ENCODE measurements around the gene IRF9. TPM values are rescaled to one million over a fixed set of nuclear protein-coding genes. Genes with fewer than 3 reads are reported as not detected.

The IRF9 gene
- total RNA-seq, 1 experiment from 2014 or later = 27.6 TPM

- Histone ChIP-seq H2BK15ac (ENCODE audit: low read depth, low read length) (no peak overlapping the region), H4K20me1 (ENCODE audit: control insufficient read depth, insufficient read depth, insufficient read length) (no peaks in the 10 kb centered on the region), H3K56ac (ENCODE audit: insufficient read length, low read depth, low read length) (no peak overlapping the region), H2AFZ (ENCODE audit: low read length) (no peak overlapping the region), H2BK12ac (ENCODE audit: insufficient read length, low read depth, low read length) (no peak overlapping the region), H3T11ph (ENCODE audit: low read length) (no peak overlapping the region), H2BK5ac (ENCODE audit: insufficient read length, low read length) (no peak overlapping the region), H3K27ac (ENCODE audit: insufficient read length, low read depth, low read length) (no peak overlapping the region), H3K79me1 (ENCODE audit: insufficient read depth, low read depth, low read length, poor library complexity, severe bottlenecking) (no peaks in the 10 kb centered on the region), H3K27me3 (ENCODE audit: insufficient read depth, low read length) (no peaks in the 10 kb centered on the region), H3K9ac (ENCODE audit: extremely low read depth, insufficient read length, low read length) (no peak overlapping the region), H3K4ac (ENCODE audit: low read depth, low read length) (no peak overlapping the region), H3K4me2 (ENCODE audit: insufficient read depth, insufficient read length, low read length) (peak overlapping the region; percentile 79), H2AK5ac (ENCODE audit: insufficient read length, low read length) (no peak overlapping the region), H3K23ac (ENCODE audit: insufficient read length, low read depth, low read length) (no peak overlapping the region), H3K14ac (ENCODE audit: insufficient read depth, low read length) (no peak overlapping the region), H3K79me2 (ENCODE audit: insufficient read depth, low read length) (no peaks in the 10 kb centered on the region), H3K18ac (ENCODE audit: insufficient read length, low read depth, low read length) (no peak overlapping the region), H3K9me3 (ENCODE audit: control insufficient read depth, low read depth, low read length) (no peaks in the 10 kb centered on the region), H4K8ac (replicated peaks; ENCODE audit: insufficient read length, low read depth, low read length) (no peak overlapping the region), H3K23me2 (ENCODE audit: insufficient read length, low read depth, low read length, poor library complexity, severe bottlenecking) (peaks cover 13% of the 10 kb centered on the region), H2BK120ac (ENCODE audit: low read depth, low read length, poor library complexity, severe bottlenecking) (no peak overlapping the region), H4K5ac (ENCODE audit: insufficient read length, low read depth, low read length) (no peak overlapping the region), H2BK20ac (ENCODE audit: low read depth, low read length, poor library complexity, severe bottlenecking) (no peak overlapping the region), H3K4me1 (ENCODE audit: insufficient read depth, low read length) (no peaks in the 10 kb centered on the region), H4K91ac (ENCODE audit: insufficient read length, low read depth, low read length) (no peak overlapping the region)
- no peak for DNase-seq
- H3K36me3 Mint-ChIP-seq (ENCODE audit: insufficient read depth in 1 of 3, low read depth in 3 of 3) = peaks cover 18 to 52% (median 47%) of the 10 kb centered on the region in 3 experiments; a peak in 6 of 7 replicates
- peaks cover 3% of the 10 kb centered on the region; the same call in 1 of the 2 replicates for H3K27me3 Mint-ChIP-seq (ENCODE audit: low read depth)
- peak overlapping the region in 2 of 3 experiments; percentile 89 to 100; a peak in 2 of 7 replicates for H3K27ac Mint-ChIP-seq
- H3K9me3 Mint-ChIP-seq = no peaks in the 10 kb centered on the region; a peak in 1 of 5 replicates
- TF ChIP-seq CTCF (conservative IDR thresholded peaks at IDR 0.05) = no peak
- H3K4me3 Mint-ChIP-seq = peak overlapping the region; percentile 93 to 95
- WGBS (ENCODE audit: extremely low coverage, insufficient read length, low lambda C conversion rate) = no CpG with 5 or more reads among the region's 6 CpGs
- peaks cover 12 to 15% of the 10 kb centered on the region in 2 experiments for H3K4me1 Mint-ChIP-seq
Observed at GRCh38 chr14:24116128-24116814, 44.8 kb upstream of the IRF9 start.

Data from H9 (cell line).